Measurements from ENCODE around the gene PCDHGA3. TPM values are rescaled to one million over a fixed set of nuclear protein-coding genes. Genes with fewer than 3 reads are reported as not detected.
A peak's percentile ranks its signal among the peaks of the same experiment; 100 is the strongest.
"Not testable (repeated sequence)": the region's sequence is repeated elsewhere in the genome, so short reads cannot be mapped to it uniquely, and the experiment has no call there.

Gene PCDHGA3
- total RNA-seq (10 to 100 TPM in 1 of 2 donors, 1 to 10 TPM in 1; 9.2 to 10.5 TPM), polyA plus RNA-seq (ENCODE audit: insufficient read length in 2 of 2) (10 to 100 TPM; 12.3 to 19.2 TPM)
- long read RNA-seq, donor 1, full-length matches to known transcripts: 1 of 1 reads
- long read RNA-seq, donor 1, partial matches to known transcripts: 0 of 1 reads
- long read RNA-seq, donor 1, other reads (novel, unspliced or antisense): 0 of 1 reads
- long read RNA-seq, donor 2, full-length matches to known transcripts: 12 of 12 reads
- long read RNA-seq, donor 2, partial matches to known transcripts: 0 of 12 reads
- long read RNA-seq, donor 2, other reads (novel, unspliced or antisense): 0 of 12 reads
- long read RNA-seq, donor 3, full-length matches to known transcripts: 13 of 13 reads
- long read RNA-seq, donor 3, partial matches to known transcripts: 0 of 13 reads
- long read RNA-seq, donor 3, other reads (novel, unspliced or antisense): 0 of 13 reads
- long read RNA-seq, donor 4, full-length matches to known transcripts: 2 of 2 reads
- long read RNA-seq, donor 4, partial matches to known transcripts: 0 of 2 reads
- long read RNA-seq, donor 4, other reads (novel, unspliced or antisense): 0 of 2 reads

- Histone ChIP-seq H3K9me3 (ENCODE audit: control insufficient read depth, insufficient read depth, low read length) (peaks cover 45% of the 10 kb centered on the region), H3K4me3 (ENCODE audit: low read depth, low read length) (no peak within 1 kb of the TSS), H3K27ac (ENCODE audit: low read depth, low read length) (no peak within 1 kb of the TSS), H3K4me1 (ENCODE audit: control insufficient read depth, insufficient read depth, low read length) (peaks cover 13% of the 10 kb centered on the region), H3K27me3 (ENCODE audit: control insufficient read depth, insufficient read depth, low read length) (no peaks in the 10 kb centered on the region), H3K36me3 (ENCODE audit: control insufficient read depth, insufficient read depth, low read length) (no peaks in the 10 kb centered on the region)
- peak in 2 of 6 donors; percentile 42 to 51 for DNase-seq (ENCODE audit: low read depth in 4 of 6, low spot score in 6 of 6)
- WGBS (ENCODE audit: insufficient coverage): 0% methylated on average over 4 of the region's 9 CpGs
Observed at GRCh38 chr5:141343242-141343952, at the start of gene PCDHGA3. Gene PCDHGA3, plus strand, starts transcription at chr5:141343829. Its CDS starts 205 bp downstream, at chr5:141344034.

DNA sequence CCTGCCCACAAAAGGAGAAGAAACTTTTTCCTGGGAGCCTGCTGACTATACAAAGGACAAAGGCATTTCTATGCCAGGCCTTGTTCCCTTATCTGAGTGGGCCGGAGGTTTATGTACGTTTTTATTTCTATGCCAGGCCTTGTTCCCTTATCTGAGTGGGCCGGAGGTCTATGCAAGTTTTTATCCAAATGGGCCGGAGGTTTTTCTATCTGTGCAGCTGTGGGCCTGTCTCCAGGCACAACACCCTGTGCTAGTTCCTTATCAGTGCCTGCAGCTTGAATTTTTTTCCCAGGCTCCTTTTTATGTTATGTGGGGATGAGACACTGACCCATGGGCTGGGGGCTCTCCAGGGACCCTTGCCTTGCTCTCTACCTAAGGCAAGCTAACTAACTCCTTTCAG, 45.3 kb upstream of the PCDHGA3 start:
- no peaks in the 10 kb centered on the region for H3K4me1 ChIP-seq (ENCODE audit: control insufficient read depth, insufficient read depth, low read length)
- no peak for DNase-seq (ENCODE audit: low read depth in 4 of 6, low spot score in 6 of 6)
- peaks cover 25% of the 10 kb centered on the region for H3K9me3 ChIP-seq (ENCODE audit: control insufficient read depth, insufficient read depth, low read length)
- H3K36me3 ChIP-seq (ENCODE audit: control insufficient read depth, insufficient read depth, low read length): peaks cover 3% of the 10 kb centered on the region
- H3K27me3 ChIP-seq (ENCODE audit: control insufficient read depth, insufficient read depth, low read length): no peaks in the 10 kb centered on the region
- H3K4me3 ChIP-seq (ENCODE audit: low read depth, low read length): no peak overlapping the region
- H3K27ac ChIP-seq (ENCODE audit: low read depth, low read length): no peak overlapping the region
- 93% methylated on average over 4 of the region's 4 CpGs for WGBS (ENCODE audit: insufficient coverage)

DNA sequence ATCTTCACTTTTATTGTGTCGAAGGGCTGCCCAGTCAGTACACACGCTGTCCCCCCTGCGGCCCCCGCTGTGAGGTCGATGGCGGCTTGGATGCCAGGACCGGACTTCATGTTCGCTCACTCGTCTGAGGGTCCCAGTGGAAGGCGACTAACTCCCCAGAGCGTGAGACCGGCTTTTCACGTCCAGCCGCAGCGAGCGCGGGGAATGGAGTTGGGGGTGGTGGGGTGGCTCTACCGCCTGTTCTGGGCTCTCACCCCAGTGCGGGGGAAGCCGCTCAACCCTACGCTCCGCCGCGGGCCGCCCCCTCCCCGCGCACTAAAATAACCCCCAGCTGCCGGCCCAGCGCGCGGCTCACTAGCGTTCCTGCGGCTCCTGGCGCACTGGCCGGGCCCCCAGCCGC, 39.9 kb upstream of the PCDHGA3 start, which contains the start of gene SLC25A2:
SLC25A2 (minus strand) TSS at position 294 of the 400 bp plus-strand sequence; CDS start at position 110, 184 bp downstream.
- peaks cover 39% of the 10 kb centered on the region for H3K9me3 ChIP-seq (ENCODE audit: control insufficient read depth, insufficient read depth, low read length)
- H3K27ac ChIP-seq (ENCODE audit: low read depth, low read length): no peak within 1 kb of the TSS
- H3K4me3 ChIP-seq (ENCODE audit: low read depth, low read length): no peak within 1 kb of the TSS
- no peaks in the 10 kb centered on the region for H3K27me3 ChIP-seq (ENCODE audit: control insufficient read depth, insufficient read depth, low read length)
- no peak for DNase-seq (ENCODE audit: low read depth in 4 of 6, low spot score in 6 of 6)
- H3K36me3 ChIP-seq (ENCODE audit: control insufficient read depth, insufficient read depth, low read length): no peaks in the 10 kb centered on the region
- H3K4me1 ChIP-seq (ENCODE audit: control insufficient read depth, insufficient read depth, low read length): no peaks in the 10 kb centered on the region
- 29% methylated on average over 36 of the region's 36 CpGs for WGBS (ENCODE audit: insufficient coverage)

GRCh38 chr5:141306630-141307029, 37.0 kb upstream of the PCDHGA3 start:
- Histone ChIP-seq H3K9me3 (ENCODE audit: control insufficient read depth, insufficient read depth, low read length) (peaks cover 30% of the 10 kb centered on the region), H3K27me3 (ENCODE audit: control insufficient read depth, insufficient read depth, low read length) (no peaks in the 10 kb centered on the region), H3K36me3 (ENCODE audit: control insufficient read depth, insufficient read depth, low read length) (no peaks in the 10 kb centered on the region), H3K4me1 (ENCODE audit: control insufficient read depth, insufficient read depth, low read length) (no peaks in the 10 kb centered on the region), H3K4me3 (ENCODE audit: low read depth, low read length) (no peak overlapping the region), H3K27ac (ENCODE audit: low read depth, low read length) (no peak overlapping the region)
- no CpG with 5 or more reads among the region's 1 CpG for WGBS (ENCODE audit: insufficient coverage)
- DNase-seq (ENCODE audit: low read depth in 4 of 6, low spot score in 6 of 6): no peak

- no peak for DNase-seq (ENCODE audit: low read depth in 4 of 6, low spot score in 6 of 6)
- Histone ChIP-seq H3K9me3 (ENCODE audit: control insufficient read depth, insufficient read depth, low read length) (peaks cover 22% of the 10 kb centered on the region), H3K27ac (ENCODE audit: low read depth, low read length) (no peak overlapping the region), H3K4me1 (ENCODE audit: control insufficient read depth, insufficient read depth, low read length) (no peaks in the 10 kb centered on the region), H3K36me3 (ENCODE audit: control insufficient read depth, insufficient read depth, low read length) (no peaks in the 10 kb centered on the region), H3K27me3 (ENCODE audit: control insufficient read depth, insufficient read depth, low read length) (no peaks in the 10 kb centered on the region), H3K4me3 (ENCODE audit: low read depth, low read length) (no peak overlapping the region)
Observed at GRCh38 chr5:141313711-141314110, 29.9 kb upstream of the PCDHGA3 start.

DNA sequence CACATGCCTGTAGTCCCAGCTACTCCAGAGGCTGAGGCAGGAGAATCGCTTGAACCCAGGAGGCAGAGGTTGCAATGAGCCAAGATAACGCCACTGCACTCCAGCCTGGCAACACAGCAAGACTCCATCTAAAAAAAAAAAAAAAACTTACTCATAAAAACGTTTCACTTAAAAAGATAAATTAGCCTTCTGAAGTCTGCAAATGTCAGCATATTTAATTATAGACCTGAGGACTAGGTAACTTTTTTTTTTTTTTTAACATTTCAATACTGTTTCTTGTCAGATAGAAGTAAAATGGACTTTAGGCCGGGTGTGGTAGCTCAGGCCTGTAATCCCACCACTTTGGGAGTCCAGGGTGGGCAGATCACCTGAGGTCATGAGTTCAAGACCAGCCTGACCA, 26.7 kb upstream of the PCDHGA3 start:
- H3K4me3 ChIP-seq (ENCODE audit: low read depth, low read length); H3K36me3 ChIP-seq (ENCODE audit: control insufficient read depth, insufficient read depth, low read length); H3K27ac ChIP-seq (ENCODE audit: low read depth, low read length); H3K4me1 ChIP-seq (ENCODE audit: control insufficient read depth, insufficient read depth, low read length); H3K27me3 ChIP-seq (ENCODE audit: control insufficient read depth, insufficient read depth, low read length); DNase-seq (ENCODE audit: low read depth in 4 of 6, low spot score in 6 of 6): not testable (repeated sequence)
- no CpG with 5 or more reads among the region's 4 CpGs for WGBS (ENCODE audit: insufficient coverage)
- peaks cover 30% of the 10 kb centered on the region for H3K9me3 ChIP-seq (ENCODE audit: control insufficient read depth, insufficient read depth, low read length)

DNA sequence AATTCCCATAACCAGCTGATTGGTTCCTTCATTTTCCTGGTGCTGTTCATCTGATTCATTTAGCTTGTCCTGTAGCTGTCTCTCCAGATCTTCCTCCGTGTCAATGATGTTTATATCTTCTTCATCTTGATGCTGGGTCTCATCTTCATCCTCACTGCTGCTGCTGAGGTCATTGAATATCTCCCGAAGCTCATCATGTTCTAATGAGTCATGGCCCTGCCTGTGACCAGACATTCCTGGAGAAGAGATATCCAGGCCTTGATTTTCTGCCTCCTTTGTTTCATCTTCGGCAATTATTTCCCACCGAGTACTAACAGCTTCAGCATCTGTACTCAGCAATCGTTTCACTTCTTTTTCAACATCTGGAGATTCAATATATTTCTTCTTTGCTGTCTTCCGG, 24.4 kb upstream of the PCDHGA3 start:
- Histone ChIP-seq H3K27me3 (ENCODE audit: control insufficient read depth, insufficient read depth, low read length) (no peaks in the 10 kb centered on the region), H3K9me3 (ENCODE audit: control insufficient read depth, insufficient read depth, low read length) (peaks cover 28% of the 10 kb centered on the region), H3K4me3 (ENCODE audit: low read depth, low read length) (no peak overlapping the region), H3K27ac (ENCODE audit: low read depth, low read length) (no peak overlapping the region), H3K36me3 (ENCODE audit: control insufficient read depth, insufficient read depth, low read length) (no peaks in the 10 kb centered on the region), H3K4me1 (ENCODE audit: control insufficient read depth, insufficient read depth, low read length) (peaks cover 3% of the 10 kb centered on the region)
- DNase-seq (ENCODE audit: low read depth in 4 of 6, low spot score in 6 of 6): no peak
- 96% methylated on average over 6 of the region's 6 CpGs for WGBS (ENCODE audit: insufficient coverage)

DNA sequence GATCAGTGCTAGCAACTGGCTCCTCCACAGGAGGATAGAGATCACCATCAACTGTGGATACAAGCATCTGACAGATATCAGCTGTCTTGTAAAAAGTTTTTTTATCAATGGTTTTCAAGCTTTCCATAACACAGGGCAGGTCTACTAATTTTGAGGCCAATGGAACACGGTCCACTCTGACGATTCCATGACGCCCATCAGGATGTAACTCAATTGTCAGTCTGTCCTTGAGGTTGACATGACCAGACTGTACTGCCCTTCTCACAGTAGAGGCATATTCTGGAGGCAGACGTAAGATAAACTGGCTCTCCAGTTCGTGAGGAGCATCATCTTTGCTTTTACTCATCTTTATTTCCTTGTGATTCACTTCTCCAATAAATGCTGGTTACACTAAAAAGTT, 23.9 kb upstream of the PCDHGA3 start:
- no peak for DNase-seq (ENCODE audit: low read depth in 4 of 6, low spot score in 6 of 6)
- peak overlapping the region; percentile 50 for H3K4me3 ChIP-seq (ENCODE audit: low read depth, low read length)
- no peaks in the 10 kb centered on the region for H3K36me3 ChIP-seq (ENCODE audit: control insufficient read depth, insufficient read depth, low read length)
- H3K4me1 ChIP-seq (ENCODE audit: control insufficient read depth, insufficient read depth, low read length): peaks cover 3% of the 10 kb centered on the region
- H3K27ac ChIP-seq (ENCODE audit: low read depth, low read length): peak overlapping the region; percentile 97
- no peaks in the 10 kb centered on the region for H3K27me3 ChIP-seq (ENCODE audit: control insufficient read depth, insufficient read depth, low read length)
- 72% methylated on average over 5 of the region's 5 CpGs for WGBS (ENCODE audit: insufficient coverage)
- H3K9me3 ChIP-seq (ENCODE audit: control insufficient read depth, insufficient read depth, low read length): peaks cover 28% of the 10 kb centered on the region

DNA sequence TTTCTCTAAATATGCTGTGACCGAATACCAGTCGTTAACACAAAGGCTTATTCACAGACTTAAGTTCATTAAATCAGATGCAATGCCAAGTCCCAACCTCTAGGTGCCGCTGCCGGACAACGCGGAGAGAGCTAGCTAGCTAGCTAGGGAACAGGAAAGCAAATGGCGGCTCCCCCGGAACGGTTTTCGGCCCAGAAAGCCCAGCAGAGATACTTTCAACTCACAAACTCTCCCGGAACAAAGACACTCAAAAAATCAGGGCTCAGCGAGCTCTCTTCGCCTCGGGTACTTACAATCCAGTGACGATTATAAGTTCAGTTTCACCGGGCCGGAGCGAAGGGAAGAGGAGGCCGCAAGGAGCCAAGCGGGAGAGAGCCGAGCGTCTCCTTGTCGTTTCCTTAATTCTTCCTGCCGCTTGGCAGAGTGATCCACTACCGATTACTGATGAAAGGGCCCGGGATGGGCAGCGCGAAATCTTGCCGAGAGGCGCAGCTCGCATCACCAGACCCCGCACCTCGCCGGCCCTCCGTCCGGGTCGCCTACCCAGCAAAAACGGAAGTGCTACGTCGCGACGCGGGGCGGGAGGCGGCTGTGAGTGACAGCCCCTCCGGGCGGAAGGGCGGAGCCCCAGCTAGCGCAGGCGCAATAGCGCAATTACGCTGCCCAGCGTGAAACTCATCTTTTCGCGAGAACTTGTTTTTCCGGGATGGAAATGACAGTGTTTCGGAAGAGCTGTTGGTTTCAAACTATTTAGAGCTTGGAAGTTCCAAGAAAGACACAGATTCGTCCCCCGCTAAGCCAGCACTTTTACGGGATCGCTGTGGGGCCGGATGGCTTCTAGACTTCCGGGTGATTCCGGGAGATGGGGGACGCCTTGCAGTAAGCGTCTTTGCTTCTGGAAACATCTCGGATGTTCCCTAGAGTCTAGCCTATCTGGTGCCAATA, 23.1 kb upstream of the PCDHGA3 start, which contains the start of gene TAF7:
TAF7 (minus strand) TSS at position 560 of the 945 bp plus-strand sequence. CDS start 740 bp downstream, outside the sequence.
- under 1% methylated on average over 64 of the region's 67 CpGs for WGBS (ENCODE audit: insufficient coverage)
- Histone ChIP-seq H3K9me3 (ENCODE audit: control insufficient read depth, insufficient read depth, low read length) (peaks cover 26% of the 10 kb centered on the region), H3K27me3 (ENCODE audit: control insufficient read depth, insufficient read depth, low read length) (no peaks in the 10 kb centered on the region), H3K4me1 (ENCODE audit: control insufficient read depth, insufficient read depth, low read length) (peaks cover 3% of the 10 kb centered on the region), H3K36me3 (ENCODE audit: control insufficient read depth, insufficient read depth, low read length) (no peaks in the 10 kb centered on the region), H3K27ac (ENCODE audit: low read depth, low read length) (peak within 1 kb of the TSS; percentile 97), H3K4me3 (ENCODE audit: low read depth, low read length) (peak within 1 kb of the TSS; percentile 50)
- DNase-seq (ENCODE audit: low read depth in 4 of 6, low spot score in 6 of 6): peak; percentile 83 to 98 (median 88)

All from spinal cord (tissue), 10 donors.